IMR-90 (cell line): ENCODE measurements around the gene MROH2A. TPM values are rescaled to one million over a fixed set of nuclear protein-coding genes. Genes with fewer than 3 reads are reported as not detected.

ENCODE experiments used
- ATAC-seq: fragments of 200-7000 bp; cut with Tn5 transposase; 2 replicates; pipeline ENCODE4 v1.9.1; 2020; ENCODE audit warnings: low read depth, mild to moderate bottlenecking, moderate library complexity
- BruUV-seq: library from RNA; stranded (reverse); fragments of 400-500 nt; replicated peaks from 2 replicates; lab custom pipeline; 2021; lab: Mats Ljungman, UMichigan
- CTCF ChIA-PET: fragments of 300-600 bp; formaldehyde crosslinking; extraction: SDS; loops from one replicate; lab custom pipeline; 2021; ENCODE audit warnings: antibody characterized with exemption; lab: Yijun Ruan, JAX
- POLR2A ChIA-PET: fragments of 300-600 bp; sonication (Branson Sonifier 250); formaldehyde crosslinking; loops from one replicate; lab custom pipeline; 2022; ENCODE audit warnings: antibody characterized with exemption; ENCODE audit not compliant: unreplicated experiment; lab: Charles Lee
- DNase-seq: peaks from one replicate; pipeline ENCODE4 v3.0.0; 2013
- H2AFZ ChIP-seq: replicated peaks from 2 replicates; pipeline ENCODE3; 2013; ENCODE audit warnings: low read length, mild to moderate bottlenecking; ENCODE audit not compliant: poor library complexity
- H2AK5ac ChIP-seq: 2 replicates; pipeline ENCODE4 v1.6.1; 2013; ENCODE audit warnings: low read depth, low read length, inconsistent platforms
- H2AK9ac ChIP-seq: replicated peaks from 2 replicates; pipeline ENCODE3; 2013; ENCODE audit warnings: mild to moderate bottlenecking, low read depth, low read length, moderate library complexity; ENCODE audit not compliant: poor library complexity
- H2BK120ac ChIP-seq: 2 replicates; pipeline ENCODE4 v1.6.1; 2013; ENCODE audit warnings: low read depth, low read length, inconsistent platforms
- H2BK15ac ChIP-seq: 3 replicates; pipeline ENCODE4 v1.6.1; 2013; ENCODE audit warnings: low read depth, low read length, inconsistent platforms
- H2BK20ac ChIP-seq: 2 replicates; pipeline ENCODE4 v1.6.1; 2013; ENCODE audit warnings: low read depth, mild to moderate bottlenecking, inconsistent platforms, low read length, moderate library complexity
- H2BK5ac ChIP-seq: 2 replicates; pipeline ENCODE4 v1.6.1; 2013; ENCODE audit warnings: mild to moderate bottlenecking, low read depth, low read length, inconsistent platforms; ENCODE audit not compliant: poor library complexity, severe bottlenecking
- H3K14ac ChIP-seq: replicated peaks from 2 replicates; pipeline ENCODE4 v1.6.1; 2013; ENCODE audit warnings: low read depth, low read length, inconsistent platforms
- H3K18ac ChIP-seq: 2 replicates; pipeline ENCODE4 v1.6.1; 2013; ENCODE audit warnings: low read depth, low read length, control low read depth
- H3K23ac ChIP-seq: 2 replicates; pipeline ENCODE4 v1.6.1; 2013; ENCODE audit warnings: low read depth, low read length, inconsistent platforms
- H3K27ac ChIP-seq: 2 replicates; pipeline ENCODE4 v1.5.1; 2013; ENCODE audit warnings: mild to moderate bottlenecking, control low read depth, low read length; ENCODE audit not compliant: insufficient read depth
- H3K27me3 ChIP-seq: 2 replicates; pipeline ENCODE4 v1.6.1; 2013; ENCODE audit warnings: low read length; ENCODE audit not compliant: control insufficient read depth, insufficient read depth
- H3K36me3 ChIP-seq: 2 replicates; pipeline ENCODE4 v1.6.1; 2013; ENCODE audit warnings: low read length, mixed read lengths; ENCODE audit not compliant: control insufficient read depth, insufficient read depth
- H3K4ac ChIP-seq: 2 replicates; pipeline ENCODE4 v1.6.1; 2013; ENCODE audit warnings: low read depth, low read length, inconsistent platforms
- H3K4me1 ChIP-seq: 2 replicates; pipeline ENCODE4 v1.6.1; 2013; ENCODE audit warnings: low read length, mixed read lengths; ENCODE audit not compliant: control insufficient read depth, insufficient read depth
- H3K4me2 ChIP-seq: 2 replicates; pipeline ENCODE4 v1.6.1; 2013; ENCODE audit warnings: low read depth, mild to moderate bottlenecking, control low read depth, low read length, moderate library complexity
- H3K4me3 ChIP-seq: 2 replicates; pipeline ENCODE4 v1.5.1; 2013; ENCODE audit warnings: low read depth, mild to moderate bottlenecking, control low read depth, low read length, moderate library complexity; ENCODE audit not compliant: insufficient read depth
- H3K56ac ChIP-seq: 2 replicates; pipeline ENCODE4 v1.6.1; 2013; ENCODE audit warnings: low read length, inconsistent platforms; ENCODE audit not compliant: insufficient read depth; ENCODE audit errors: extremely low read depth
- H3K79me1 ChIP-seq, 2 experiments: 2 replicates each; pipeline ENCODE4 v1.6.1; 2013; ENCODE audit warnings: low read length in 2 of 2, inconsistent platforms in 1 of 2, low read depth in 1 of 2
- H3K9ac ChIP-seq: 2 replicates; pipeline ENCODE4 v1.6.1; 2013; ENCODE audit warnings: low read depth, low read length, control low read depth
- H3K9me1 ChIP-seq: 2 replicates; pipeline ENCODE4 v1.6.1; 2013; ENCODE audit warnings: low read length, inconsistent platforms; ENCODE audit not compliant: insufficient read depth
- H3K9me3 ChIP-seq: 2 replicates; pipeline ENCODE4 v1.6.1; 2013; ENCODE audit warnings: low read length; ENCODE audit not compliant: control insufficient read depth, insufficient read depth
- H4K20me1 ChIP-seq: 2 replicates; pipeline ENCODE4 v1.6.1; 2013; ENCODE audit warnings: low read length, inconsistent platforms; ENCODE audit not compliant: insufficient read depth
- H4K5ac ChIP-seq: 2 replicates; pipeline ENCODE4 v1.6.1; 2013; ENCODE audit warnings: mild to moderate bottlenecking, low read depth, low read length, control low read depth
- H4K8ac ChIP-seq, 2 experiments: 2 replicates each; pipeline ENCODE4 v1.6.1; 2013; ENCODE audit warnings: low read depth in 2 of 2, low read length in 2 of 2, control low read depth in 1 of 2, inconsistent platforms in 1 of 2
- H4K91ac ChIP-seq: 2 replicates; pipeline ENCODE4 v1.6.1; 2013; ENCODE audit warnings: low read depth, low read length, inconsistent platforms; ENCODE audit not compliant: insufficient read depth
- CHD1 ChIP-seq: IDR thresholded peaks from 2 replicates; pipeline ENCODE4 v1.6.1; 2012; ENCODE audit warnings: low read depth, low read length, improper control_type of control experiment
- MAFK ChIP-seq: IDR thresholded peaks from 2 replicates; pipeline ENCODE4 v1.6.1; 2012; ENCODE audit warnings: low read depth, low read length, improper control_type of control experiment
- MAZ ChIP-seq: IDR thresholded peaks from 2 replicates; pipeline ENCODE4 v1.6.1; 2012; ENCODE audit warnings: low read depth, mild to moderate bottlenecking, low read length, improper control_type of control experiment, moderate library complexity, borderline replicate concordance
- MXI1 ChIP-seq: IDR thresholded peaks from 2 replicates; pipeline ENCODE4 v1.6.1; 2012; ENCODE audit warnings: low read depth, mild to moderate bottlenecking, low read length, moderate library complexity, borderline replicate concordance
- NFE2L2 ChIP-seq: fragments of 150-350 bp; IDR thresholded peaks from 2 replicates; pipeline ENCODE4 v1.6.1; 2016; ENCODE audit warnings: low read depth, mild to moderate bottlenecking, low read length
- POLR2A ChIP-seq: IDR thresholded peaks from 2 replicates; pipeline ENCODE4 v1.6.1; 2012; ENCODE audit warnings: mild to moderate bottlenecking, low read depth, low read length
- RCOR1 ChIP-seq: IDR thresholded peaks from 2 replicates; pipeline ENCODE4 v1.6.1; 2012; ENCODE audit warnings: mild to moderate bottlenecking, low read length, improper control_type of control experiment; ENCODE audit not compliant: insufficient replicate concordance
- RFX5 ChIP-seq: IDR thresholded peaks from 2 replicates; pipeline ENCODE4 v1.8.0; 2012; ENCODE audit warnings: low read depth, mild to moderate bottlenecking, low read length, moderate library complexity
- SMC3 ChIP-seq: fragments of 150-350 bp; IDR thresholded peaks from 2 replicates; pipeline ENCODE4 v1.6.1; 2016; ENCODE audit warnings: low read depth, mild to moderate bottlenecking, antibody characterized with exemption, low read length, moderate library complexity
- WGBS, 2 experiments: methylation state at CpG; one replicate each; pipeline versions ENCODE4 v1.1.5 to v1.1.7; 2013; ENCODE audit warnings: missing lambda C conversion rate in 2 of 2; ENCODE audit not compliant: insufficient read length in 1 of 2; ENCODE audit errors: extremely low coverage in 2 of 2; 5-methylcytosine and 5-hydroxymethylcytosine counted together
- dilution Hi-C: fragments of 300-500 bp; cut with HindIII; formaldehyde crosslinking; loops from one replicate; pipeline ENCODE4 v1.14.3; 2018; ENCODE audit warnings: low sequenced_read_pairs; ENCODE audit not compliant: unreplicated experiment
- in situ Hi-C: fragments of 300-500 bp; cut with MboI; formaldehyde crosslinking; loops from 3 replicates; pipeline ENCODE4 v1.14.3; 2019; ENCODE audit warnings: low sequenced_read_pairs, inconsistent platforms, mixed read lengths
- intact Hi-C: fragments of 100-400 bp; cut with micrococcal nuclease; formaldehyde crosslinking; loops from 2 replicates; pipeline ENCODE4 v1.10.0; 2022
- polyA plus RNA-seq, 3 experiments: library from polyadenylated mRNA; depleted of rRNA; stranded (reverse); fragments of >200 nt; gene quantifications; 2 replicates each; pipeline ENCODE4 v1.2.3, GENCODE V29; 2012; ENCODE audit warnings: low replicate concordance in 1 of 3
- total RNA-seq: library from RNA; depleted of rRNA; stranded (reverse); fragments of >200 nt; gene quantifications from 2 replicates; pipeline ENCODE4 v1.2.3, GENCODE V29; 2012
- TF ChIP-seq, protein P1 (sequence below): fragments of 150-350 bp; IDR thresholded peaks from 2 replicates; pipeline ENCODE4 v1.6.1; 2016; ENCODE audit warnings: low read depth, mild to moderate bottlenecking, low read length, moderate library complexity, borderline replicate concordance

The MROH2A gene
- total and polyA plus RNA-seq, 2 of the 4 experiments (the other 2 are of a cell fraction), result not detected

DNA sequence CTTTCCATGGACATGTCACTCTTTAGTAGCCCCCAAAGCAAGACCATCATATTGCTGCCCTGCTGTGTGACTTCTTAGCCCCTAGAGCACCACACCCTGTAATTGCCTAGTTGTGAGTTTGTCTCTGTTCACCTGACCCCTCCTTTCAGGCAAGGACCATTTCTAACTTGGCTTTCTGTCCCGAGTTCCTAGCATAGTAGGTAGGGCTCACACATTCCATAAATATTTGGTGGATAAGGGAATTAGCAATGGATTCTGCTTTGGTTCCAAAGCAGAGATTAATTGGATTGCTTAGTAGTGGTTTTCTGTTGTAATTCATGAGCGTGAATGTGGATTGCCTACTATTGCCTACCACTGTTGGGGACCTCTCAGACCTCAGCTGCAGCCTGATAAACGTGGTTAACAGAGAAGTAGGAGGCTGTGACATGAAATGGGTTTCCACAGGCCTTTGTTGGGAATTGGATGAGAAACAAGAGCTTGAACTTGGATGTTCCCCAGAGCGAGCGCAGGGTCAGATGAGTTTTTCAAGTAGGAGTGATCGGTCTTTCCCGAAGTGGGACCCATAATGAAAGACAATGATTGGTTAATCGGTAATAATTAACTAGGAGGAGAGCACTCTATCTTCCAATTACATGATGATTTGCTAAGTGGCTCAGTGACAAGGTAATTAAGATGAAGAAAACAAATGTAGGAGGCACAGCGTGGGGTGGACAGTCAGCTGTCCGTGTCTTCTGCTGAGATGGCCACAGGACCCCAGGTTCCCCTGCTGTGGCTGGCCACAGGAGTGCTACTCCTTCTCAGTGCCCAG is 31.5 kb upstream of the MROH2A start:
- no peak for TF ChIP-seq MXI1
- no peak for TF ChIP-seq MAFK
- no peak for TF ChIP-seq NFE2L2
- no peak for TF ChIP-seq POLR2A
- no peak for TF ChIP-seq RCOR1
- no peak for TF ChIP-seq MAZ
- TF ChIP-seq, protein P1, sequence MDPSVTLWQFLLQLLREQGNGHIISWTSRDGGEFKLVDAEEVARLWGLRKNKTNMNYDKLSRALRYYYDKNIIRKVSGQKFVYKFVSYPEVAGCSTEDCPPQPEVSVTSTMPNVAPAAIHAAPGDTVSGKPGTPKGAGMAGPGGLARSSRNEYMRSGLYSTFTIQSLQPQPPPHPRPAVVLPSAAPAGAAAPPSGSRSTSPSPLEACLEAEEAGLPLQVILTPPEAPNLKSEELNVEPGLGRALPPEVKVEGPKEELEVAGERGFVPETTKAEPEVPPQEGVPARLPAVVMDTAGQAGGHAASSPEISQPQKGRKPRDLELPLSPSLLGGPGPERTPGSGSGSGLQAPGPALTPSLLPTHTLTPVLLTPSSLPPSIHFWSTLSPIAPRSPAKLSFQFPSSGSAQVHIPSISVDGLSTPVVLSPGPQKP, result no peak
- TF ChIP-seq RFX5, result no peak
- TF ChIP-seq CHD1, result no peak
- no peak for TF ChIP-seq SMC3
- Histone ChIP-seq H2BK120ac (no peak overlapping the region), H2AK5ac (no peak overlapping the region), H3K56ac (no peak overlapping the region), H2AK9ac (no peak overlapping the region), H2BK20ac (no peak overlapping the region), H3K4me1 (no peaks in the 10 kb centered on the region), H3K14ac (no peak overlapping the region), H4K5ac (no peak overlapping the region), H2BK15ac (no peak overlapping the region; the same call in 2 of the 3 replicates), H4K91ac (no peak overlapping the region), H3K4me2 (no peak overlapping the region), H4K20me1 (no peaks in the 10 kb centered on the region), H3K27me3 (no peaks in the 10 kb centered on the region; the same call in 1 of the 2 replicates), H3K4ac (no peak overlapping the region), H4K8ac (no peak overlapping the region), H3K9me3 (peaks cover 4% of the 10 kb centered on the region; the same call in 1 of the 2 replicates), H3K9me1 (no peaks in the 10 kb centered on the region), H3K4me3 (no peak overlapping the region), H3K27ac (no peak overlapping the region), H3K18ac (no peak overlapping the region), H2BK5ac (no peak overlapping the region), H3K79me1 (no peaks in the 10 kb centered on the region), H3K36me3 (no peaks in the 10 kb centered on the region), H2AFZ (no peak overlapping the region), H3K9ac (no peak overlapping the region), H3K23ac (no peak overlapping the region)
- in situ Hi-C loops, result no loop called here
- intact Hi-C loops, result no loop called here
- no peak for ATAC-seq
- dilution Hi-C loops, result no loop called here
- POLR2A ChIA-PET, result no interaction called here
- BruUV-seq, result no TSS peak
- no peak for DNase-seq
- CTCF ChIA-PET, result interaction anchor here (0.6 kb wide), 1 partner anchor 16 kb away, joined by 3 read pairs; no protein-coding TSS in a partner anchor
- WGBS, 2 experiments, result no CpG with 5 or more reads among the region's 10 CpGs
